Endothelial cell of umbilical vein (primary cell): ENCODE measurements around the gene MRPS14. TPM values are rescaled to one million over a fixed set of nuclear protein-coding genes. Genes with fewer than 3 reads are reported as not detected.

ENCODE experiments used
- BruUV-seq: library from RNA; stranded (reverse); fragments of 400-500 nt; replicated peaks from 2 replicates; lab custom pipeline; 2021; lab: Mats Ljungman, UMichigan
- CTCF ChIA-PET: fragments of 300-600, 350-600 bp; sonication (Branson Sonifier 250); formaldehyde crosslinking; loops from one replicate; lab custom pipeline; 2021; ENCODE audit warnings: antibody characterized with exemption, inconsistent platforms; lab: Charles Lee
- POLR2A ChIA-PET: fragments of 300-600, 350-600 bp; sonication (Branson Sonifier 250); formaldehyde crosslinking; loops from one replicate; lab custom pipeline; 2021; ENCODE audit warnings: antibody characterized with exemption, inconsistent platforms; lab: Charles Lee
- DNase-seq: peaks from one replicate; pipeline ENCODE4 v3.0.0-alpha.2; 2011; ENCODE audit warnings: low read depth, low spot score
- FAIRE-seq: peaks from 2 replicates; lab custom pipeline; 2011; peaks lifted over from hg19 to GRCh38; lab: Jason Lieb, UNC
- H2AFZ ChIP-seq: 2 replicates; pipeline ENCODE4 v1.6.0; 2012; ENCODE audit warnings: low read depth, low read length, control low read depth, inconsistent platforms
- H3K27ac ChIP-seq: 2 replicates; pipeline ENCODE4 v1.5.1; 2011; ENCODE audit warnings: low read depth, mild to moderate bottlenecking, control low read depth, low read length, moderate library complexity; ENCODE audit not compliant: insufficient read depth
- H3K27me3 ChIP-seq, 2 experiments: 2 replicates each; pipeline versions ENCODE4 v1.6.0 to v1.6.1; 2011; ENCODE audit warnings: low read length in 2 of 2, mixed read lengths in 1 of 2; ENCODE audit not compliant: control insufficient read depth in 2 of 2, insufficient read depth in 2 of 2
- H3K36me3 ChIP-seq, 2 experiments: 2 replicates in 1 of 2; 3 replicates in 1 of 2; pipeline ENCODE4 v1.5.1; 2011; ENCODE audit warnings: low read length in 2 of 2, mild to moderate bottlenecking in 1 of 2, moderate library complexity in 1 of 2; ENCODE audit not compliant: control insufficient read depth in 2 of 2, insufficient read depth in 2 of 2; ENCODE audit errors: extremely low read depth in 1 of 2
- H3K4me1 ChIP-seq: 3 replicates; pipeline ENCODE4 v1.5.1; 2011; ENCODE audit warnings: mild to moderate bottlenecking, low read length; ENCODE audit not compliant: control insufficient read depth, insufficient read depth; ENCODE audit errors: extremely low read depth
- H3K4me2 ChIP-seq: 2 replicates; pipeline ENCODE4 v1.6.1; 2011; ENCODE audit warnings: low read length, control low read depth, mixed read lengths; ENCODE audit not compliant: insufficient read depth
- H3K4me3 ChIP-seq, 3 experiments: fragments of 200-600 bp in 1 of 3; sonication (generic), shearing (Covaris generic) in 1 of 3; replicated peaks in 1 of 3; 2 replicates each; pipeline ENCODE4 v1.5.1; 2011 to 2016; ENCODE audit warnings: control low read depth in 3 of 3, low read length in 3 of 3, mild to moderate bottlenecking in 2 of 3, inconsistent platforms in 1 of 3, low read depth in 1 of 3, moderate library complexity in 1 of 3; ENCODE audit not compliant: insufficient read depth in 1 of 3
- H3K79me2 ChIP-seq: 2 replicates; pipeline ENCODE4 v1.6.0; 2012; ENCODE audit warnings: low read length, inconsistent platforms; ENCODE audit not compliant: control insufficient read depth, insufficient read depth
- H3K9ac ChIP-seq: replicated peaks from 2 replicates; pipeline ENCODE3; 2011; ENCODE audit warnings: low read length, control low read depth; ENCODE audit not compliant: insufficient read depth; ENCODE audit errors: extremely low read depth
- H3K9me1 ChIP-seq: replicated peaks from 3 replicates; pipeline ENCODE4 v1.6.0; 2011; ENCODE audit warnings: mild to moderate bottlenecking, low read length; ENCODE audit not compliant: control insufficient read depth, insufficient read depth; ENCODE audit errors: extremely low read depth
- H3K9me3 ChIP-seq: replicated peaks from 2 replicates; pipeline ENCODE4 v1.5.1; 2012; ENCODE audit warnings: low read length, inconsistent platforms; ENCODE audit not compliant: control insufficient read depth, insufficient read depth
- H4K20me1 ChIP-seq: replicated peaks from 2 replicates; pipeline ENCODE3; 2011; ENCODE audit warnings: mild to moderate bottlenecking, low read length; ENCODE audit not compliant: control insufficient read depth, insufficient read depth; ENCODE audit errors: extremely low read depth
- EZH2 ChIP-seq: IDR thresholded peaks from 2 replicates; pipeline ENCODE4 v1.6.1; 2012; ENCODE audit warnings: borderline replicate concordance, low read depth, mild to moderate bottlenecking, moderate library complexity, low read length, inconsistent platforms; ENCODE audit not compliant: severe bottlenecking
- FOS ChIP-seq: IDR thresholded peaks from 2 replicates; pipeline ENCODE4 v1.6.1; 2011; ENCODE audit warnings: mild to moderate bottlenecking, low read length, moderate library complexity, borderline replicate concordance; ENCODE audit not compliant: insufficient read depth
- GATA2 ChIP-seq: IDR thresholded peaks from 2 replicates; pipeline ENCODE4 v1.7.0; 2011; ENCODE audit warnings: low read depth, mild to moderate bottlenecking, moderate library complexity, mixed read lengths, low read length; ENCODE audit not compliant: insufficient read length, insufficient read depth
- dilution Hi-C: fragments of 300-500 bp; cut with MboI; formaldehyde crosslinking; loops from one replicate; pipeline ENCODE4 v1.15.0; 2019; ENCODE audit warnings: low sequenced_read_pairs; ENCODE audit not compliant: extremely low pct_ligation_motif_present
- intact Hi-C: fragments of 100-400 bp; cut with micrococcal nuclease; formaldehyde crosslinking; loops from one replicate; pipeline ENCODE4 v1.10.0; 2022
- polyA plus RNA-seq, 4 experiments: library from polyadenylated mRNA; depleted of rRNA in 3 of 4; stranded (reverse) in 3 of 4; unstranded in 1 of 4; fragments of >200 nt; gene quantifications; 2 replicates each; pipeline versions ENCODE4 v1.2.1 to v1.2.3, GENCODE V29; 2011 to 2012; ENCODE audit warnings: missing spikeins in 1 of 4
- total RNA-seq: library from RNA; stranded (reverse); gene quantifications from 2 replicates; pipeline ENCODE4 v1.2.3, GENCODE V29; 2021
- TF ChIP-seq, protein P1 (sequence below), 2 donors: IDR thresholded peaks; 1 replicate in 1 of 2; 2 replicates in 1 of 2; pipeline ENCODE4 v1.5.1; 2011; ENCODE audit warnings: low read length in 2 of 2, mild to moderate bottlenecking in 2 of 2, moderate library complexity in 2 of 2, control low read depth in 1 of 2, inconsistent platforms in 1 of 2, low read depth in 1 of 2; ENCODE audit not compliant: insufficient read depth in 1 of 2; ENCODE audit errors: extremely low read depth in 1 of 2
- TF ChIP-seq, protein P2 (sequence below): IDR thresholded peaks from 2 replicates; pipeline ENCODE4 v1.6.1; 2011; ENCODE audit not compliant: insufficient read depth, insufficient read length

Gene MRPS14
- total and polyA plus RNA-seq, 2 donors (not counting 3 experiments of a cell fraction or from before 2014, with no cell fraction given) = 29.5 to 31.8 TPM

DNA sequence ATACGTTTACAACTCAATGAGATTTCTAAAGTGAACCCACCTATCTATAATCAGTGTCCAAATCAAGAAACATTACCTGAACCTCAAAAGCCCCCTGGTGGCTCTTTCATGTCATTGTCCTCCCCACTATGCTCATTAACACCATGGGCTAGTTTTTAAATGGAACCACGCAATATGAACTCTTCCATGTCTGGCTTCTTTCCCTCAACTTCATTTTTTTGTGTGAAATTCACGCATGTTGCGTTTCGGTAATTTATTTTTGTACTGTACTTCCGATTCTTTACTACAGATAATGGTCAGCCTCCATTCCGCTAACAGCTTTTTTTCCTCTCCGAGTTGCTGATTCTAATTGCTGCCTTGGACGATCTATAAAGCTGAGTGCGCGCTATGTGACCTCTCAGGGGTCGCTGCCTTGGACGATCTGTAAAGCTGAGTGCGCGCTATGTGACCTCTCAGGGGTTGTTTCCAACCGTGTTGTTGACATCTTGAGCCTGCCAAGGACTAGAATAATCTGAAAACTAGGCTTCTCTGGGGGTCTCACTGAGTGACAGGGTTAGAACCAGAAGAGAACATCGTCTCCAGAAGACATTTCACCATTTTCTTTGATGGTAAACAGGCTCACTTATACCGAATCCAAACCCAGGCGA, 24.5 kb downstream of the MRPS14 start:
- peak overlapping the region; percentile 96 for H3K9ac ChIP-seq
- ChIA-PET CTCF (interaction anchor here (0.7 to 6.1 kb wide), 10 partner anchors 9 to 229 kb away, joined by 3 to 50 read pairs (median 4); partner anchors contain the start of gene MRPS14), POLR2A (interaction anchor here (0.5 to 3.0 kb wide), 2 partner anchors 25 to 241 kb away, joined by 5 to 20 read pairs; partner anchors contain the start of gene MRPS14)
- FAIRE-seq (peak; percentile 4), DNase-seq (peak; percentile 59)
- H3K9me1 ChIP-seq = no peaks in the 10 kb centered on the region
- intact Hi-C loops = loop anchor here (1.0 to 5.0 kb wide), 5 partner anchors 8 to 1131 kb away; partner anchors contain the start of genes GAS5, MRPS14 and ZBTB37
- H3K4me3 ChIP-seq = peak overlapping the region in 2 of 3 experiments; percentile 67 to 95
- peak overlapping the region; percentile 84 for H3K4me2 ChIP-seq
- H4K20me1 ChIP-seq = peaks cover 3% of the 10 kb centered on the region
- H3K27ac ChIP-seq = peak overlapping the region; percentile 90
- no peaks in the 10 kb centered on the region for H3K9me3 ChIP-seq
- no peaks in the 10 kb centered on the region for H3K36me3 ChIP-seq
- H2AFZ ChIP-seq = peak overlapping the region; percentile 18
- dilution Hi-C loops = no loop called here
- TF ChIP-seq, protein P1, sequence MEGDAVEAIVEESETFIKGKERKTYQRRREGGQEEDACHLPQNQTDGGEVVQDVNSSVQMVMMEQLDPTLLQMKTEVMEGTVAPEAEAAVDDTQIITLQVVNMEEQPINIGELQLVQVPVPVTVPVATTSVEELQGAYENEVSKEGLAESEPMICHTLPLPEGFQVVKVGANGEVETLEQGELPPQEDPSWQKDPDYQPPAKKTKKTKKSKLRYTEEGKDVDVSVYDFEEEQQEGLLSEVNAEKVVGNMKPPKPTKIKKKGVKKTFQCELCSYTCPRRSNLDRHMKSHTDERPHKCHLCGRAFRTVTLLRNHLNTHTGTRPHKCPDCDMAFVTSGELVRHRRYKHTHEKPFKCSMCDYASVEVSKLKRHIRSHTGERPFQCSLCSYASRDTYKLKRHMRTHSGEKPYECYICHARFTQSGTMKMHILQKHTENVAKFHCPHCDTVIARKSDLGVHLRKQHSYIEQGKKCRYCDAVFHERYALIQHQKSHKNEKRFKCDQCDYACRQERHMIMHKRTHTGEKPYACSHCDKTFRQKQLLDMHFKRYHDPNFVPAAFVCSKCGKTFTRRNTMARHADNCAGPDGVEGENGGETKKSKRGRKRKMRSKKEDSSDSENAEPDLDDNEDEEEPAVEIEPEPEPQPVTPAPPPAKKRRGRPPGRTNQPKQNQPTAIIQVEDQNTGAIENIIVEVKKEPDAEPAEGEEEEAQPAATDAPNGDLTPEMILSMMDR (IDR thresholded peaks at IDR 0.05; ENCODE audit: extremely low read depth in 1 of 2, insufficient read depth in 1 of 2, low read depth in 1 of 2, low read length in 2 of 2) = peak; percentile 52 to 55
- TF ChIP-seq GATA2 = peak; percentile 38
- TF ChIP-seq, protein P2, sequence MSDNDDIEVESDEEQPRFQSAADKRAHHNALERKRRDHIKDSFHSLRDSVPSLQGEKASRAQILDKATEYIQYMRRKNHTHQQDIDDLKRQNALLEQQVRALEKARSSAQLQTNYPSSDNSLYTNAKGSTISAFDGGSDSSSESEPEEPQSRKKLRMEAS = no peak
- TF ChIP-seq FOS = no peak
- TF ChIP-seq EZH2 = no peak
- no TSS peak for BruUV-seq
- peaks cover 38% of the 10 kb centered on the region for H3K79me2 ChIP-seq
- H3K27me3 ChIP-seq = no peaks in the 10 kb centered on the region
- H3K4me1 ChIP-seq = peaks cover 38% of the 10 kb centered on the region
